Suprapubic skin (tissue), 4 donors: ENCODE data around the gene KIAA1217. TPM values are rescaled to one million over a fixed set of nuclear protein-coding genes. Genes with fewer than 3 reads are reported as not detected.
A peak's percentile ranks its signal among the peaks of the same experiment; 100 is the strongest.
"Not testable (repeated sequence)": the region's sequence is repeated elsewhere in the genome, so short reads cannot be mapped to it uniquely, and the experiment has no call there.

ENCODE experiments used
- DNase-seq, 2 donors: peaks; one replicate each; pipeline ENCODE4 v3.0.0-alpha.2; 2019; ENCODE audit warnings: low spot score in 2 of 2
- H3K27ac ChIP-seq: fragments of 200-600 bp; sonication (generic); one replicate; pipeline ENCODE4 v1.5.1; 2019
- H3K27me3 ChIP-seq: fragments of 200-600 bp; sonication (generic); one replicate; pipeline ENCODE4 v1.5.1; 2019
- H3K36me3 ChIP-seq: fragments of 200-600 bp; sonication (generic); one replicate; pipeline ENCODE4 v1.5.1; 2019
- H3K4me1 ChIP-seq: fragments of 200-600 bp; sonication (generic); one replicate; pipeline ENCODE4 v1.5.1; 2019
- H3K4me3 ChIP-seq: fragments of 200-600 bp; sonication (generic); one replicate; pipeline ENCODE4 v1.5.1; 2019; ENCODE audit warnings: mild to moderate bottlenecking
- H3K9me3 ChIP-seq: fragments of 200-600 bp; sonication (generic); one replicate; pipeline ENCODE4 v1.5.1; 2019
- EP300 ChIP-seq: sonication (generic); formaldehyde crosslinking; IDR thresholded peaks from one replicate; pipeline ENCODE4 v1.6.1; 2017; ENCODE audit warnings: antibody characterized with exemption
- POLR2A ChIP-seq, 2 donors: fragments of 450-650 bp; IDR thresholded peaks; one replicate each; pipeline ENCODE4 v1.6.1; 2017; ENCODE audit warnings: antibody characterized with exemption in 2 of 2, mild to moderate bottlenecking in 2 of 2, moderate library complexity in 2 of 2
- POLR2AphosphoS5 ChIP-seq, 3 donors: sonication (generic); formaldehyde crosslinking; IDR thresholded peaks; one replicate each; pipeline ENCODE4 v1.6.1; 2017; ENCODE audit warnings: antibody characterized with exemption in 3 of 3
- WGBS: methylation state at CpG from one replicate; pipeline ENCODE4 v1.1.5; 2018; 5-methylcytosine and 5-hydroxymethylcytosine counted together
- total RNA-seq, 4 donors: library from RNA; depleted of rRNA; stranded (reverse); fragments of >200 nt; gene quantifications; one replicate each; pipeline ENCODE4 v1.1.0, GENCODE V29; 2016
- TF ChIP-seq, protein P1 (sequence below), 2 donors: fragments of 200-600 bp in 1 of 2; fragments of 450-650 bp in 1 of 2; sonication (generic) in 1 of 2; IDR thresholded peaks; one replicate each; pipeline ENCODE4 v1.5.1; 2016 to 2019; ENCODE audit warnings: antibody characterized with exemption in 2 of 2, mild to moderate bottlenecking in 1 of 2, moderate library complexity in 1 of 2

Gene KIAA1217
- total RNA-seq, 4 donors from 2014 or later = 59.2 to 109 (median 72.1) TPM

DNA sequence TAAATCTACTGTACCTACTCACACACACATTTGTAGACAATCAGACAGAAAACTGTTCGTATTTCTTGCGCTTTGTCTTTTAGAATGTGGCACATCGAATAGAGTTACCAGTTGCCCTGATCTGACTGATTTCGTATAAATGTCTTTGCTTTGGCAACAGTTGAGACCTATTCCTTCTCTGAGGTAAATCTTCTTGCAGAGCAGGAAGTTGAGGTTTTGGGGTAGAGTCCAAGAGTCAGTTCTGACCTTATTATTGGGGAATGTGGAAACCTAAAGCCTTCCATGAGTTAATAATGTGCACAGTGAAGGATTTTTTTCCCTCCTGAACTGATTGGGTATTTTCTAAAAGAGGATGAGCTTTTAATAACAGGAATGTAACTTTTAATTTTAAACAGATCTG lies 135.3 kb downstream of the KIAA1217 start:
- H3K4me1 ChIP-seq = peaks cover 17% of the 10 kb centered on the region
- no peaks in the 10 kb centered on the region for H3K9me3 ChIP-seq
- H3K27ac ChIP-seq = peak overlapping the region; percentile 23
- 39% methylated on average over 4 of the region's 4 CpGs for WGBS
- DNase-seq = no peak
- H3K27me3 ChIP-seq = no peaks in the 10 kb centered on the region
- H3K4me3 ChIP-seq = no peak overlapping the region
- H3K36me3 ChIP-seq = no peaks in the 10 kb centered on the region
- TF ChIP-seq POLR2A (IDR thresholded peaks at IDR 0.05) = no peak
- no peak for TF ChIP-seq POLR2AphosphoS5 (IDR thresholded peaks at IDR 0.05)
- TF ChIP-seq EP300 = no peak
- TF ChIP-seq, protein P1, sequence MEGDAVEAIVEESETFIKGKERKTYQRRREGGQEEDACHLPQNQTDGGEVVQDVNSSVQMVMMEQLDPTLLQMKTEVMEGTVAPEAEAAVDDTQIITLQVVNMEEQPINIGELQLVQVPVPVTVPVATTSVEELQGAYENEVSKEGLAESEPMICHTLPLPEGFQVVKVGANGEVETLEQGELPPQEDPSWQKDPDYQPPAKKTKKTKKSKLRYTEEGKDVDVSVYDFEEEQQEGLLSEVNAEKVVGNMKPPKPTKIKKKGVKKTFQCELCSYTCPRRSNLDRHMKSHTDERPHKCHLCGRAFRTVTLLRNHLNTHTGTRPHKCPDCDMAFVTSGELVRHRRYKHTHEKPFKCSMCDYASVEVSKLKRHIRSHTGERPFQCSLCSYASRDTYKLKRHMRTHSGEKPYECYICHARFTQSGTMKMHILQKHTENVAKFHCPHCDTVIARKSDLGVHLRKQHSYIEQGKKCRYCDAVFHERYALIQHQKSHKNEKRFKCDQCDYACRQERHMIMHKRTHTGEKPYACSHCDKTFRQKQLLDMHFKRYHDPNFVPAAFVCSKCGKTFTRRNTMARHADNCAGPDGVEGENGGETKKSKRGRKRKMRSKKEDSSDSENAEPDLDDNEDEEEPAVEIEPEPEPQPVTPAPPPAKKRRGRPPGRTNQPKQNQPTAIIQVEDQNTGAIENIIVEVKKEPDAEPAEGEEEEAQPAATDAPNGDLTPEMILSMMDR (IDR thresholded peaks at IDR 0.05) = no peak

DNA sequence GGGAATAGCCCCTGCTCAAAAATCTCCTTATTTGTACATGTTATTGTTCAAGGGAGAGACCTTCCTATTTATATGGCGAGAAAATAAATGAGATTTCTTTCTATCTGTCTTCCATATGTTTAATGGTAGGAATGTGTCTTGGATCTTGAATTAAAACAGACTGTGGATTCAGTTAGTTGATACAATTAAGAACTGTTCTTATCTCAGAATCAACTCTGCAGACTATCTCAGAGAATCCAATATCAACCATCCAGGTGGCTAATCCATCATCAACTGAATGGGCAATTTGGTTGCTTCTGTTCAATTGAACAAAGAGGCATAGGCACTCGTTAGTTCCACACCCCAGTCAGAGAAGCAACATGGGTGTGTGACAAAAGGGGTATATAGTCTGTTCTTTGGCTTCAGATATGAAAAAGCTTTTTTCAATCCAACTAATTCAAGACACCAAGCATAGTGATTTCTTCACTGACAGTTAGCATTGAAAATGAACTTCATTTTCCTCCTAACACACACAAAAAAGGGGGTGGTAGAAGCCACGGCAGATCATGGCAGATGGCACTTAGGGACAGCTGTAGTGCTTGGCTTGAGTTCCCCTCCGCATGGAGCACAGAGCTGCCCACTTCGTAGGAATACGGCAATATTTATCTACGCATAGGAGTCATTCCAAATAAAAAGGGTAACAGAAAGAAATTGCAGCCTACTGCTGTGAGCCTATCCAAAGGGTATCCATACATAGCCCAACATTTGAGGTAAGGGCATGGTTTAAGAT lies 135.9 kb downstream of the KIAA1217 start:
- Histone ChIP-seq H3K9me3 (no peaks in the 10 kb centered on the region), H3K27me3 (no peaks in the 10 kb centered on the region), H3K36me3 (no peaks in the 10 kb centered on the region), H3K4me1 (peaks cover 22% of the 10 kb centered on the region), H3K27ac (no peak overlapping the region), H3K4me3 (no peak overlapping the region)
- no peak for TF ChIP-seq POLR2AphosphoS5 (IDR thresholded peaks at IDR 0.05)
- TF ChIP-seq POLR2A (IDR thresholded peaks at IDR 0.05) = no peak
- no peak for DNase-seq
- WGBS = 87% methylated on average over 7 of the region's 7 CpGs

DNA sequence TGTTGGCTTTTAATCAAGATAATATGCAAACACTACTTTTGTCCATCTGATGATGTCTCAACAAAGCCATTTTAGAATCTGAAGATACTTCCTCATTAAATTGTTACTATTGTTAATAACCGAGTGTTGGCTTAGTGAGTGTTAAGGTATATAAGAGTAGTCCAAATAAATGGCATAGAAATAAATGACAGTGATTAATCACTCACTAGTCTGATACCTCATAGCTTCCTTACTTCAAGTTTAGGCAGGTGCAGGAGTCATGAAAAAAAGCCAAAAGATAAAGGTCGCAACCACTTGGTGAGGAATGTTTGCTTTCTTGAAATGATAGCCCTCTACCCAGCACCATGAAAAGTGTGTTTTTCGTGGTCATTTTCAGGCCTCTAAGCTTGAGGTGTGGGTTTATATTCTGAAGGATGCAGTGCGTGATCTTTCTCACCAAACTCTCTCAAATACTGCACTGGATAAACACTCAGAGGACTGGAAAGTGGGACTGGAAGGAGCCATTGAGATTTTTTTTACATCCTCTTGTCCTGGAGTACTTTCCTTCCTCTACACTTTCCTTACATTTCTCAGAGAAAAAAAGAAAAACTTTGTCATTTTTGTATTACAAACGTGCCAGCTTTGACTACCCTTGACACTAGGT lies 138.1 kb downstream of the KIAA1217 start:
- TF ChIP-seq EP300 = no peak
- no peak for TF ChIP-seq POLR2A (IDR thresholded peaks at IDR 0.05)
- TF ChIP-seq POLR2AphosphoS5 (IDR thresholded peaks at IDR 0.05) = no peak
- TF ChIP-seq, protein P1 (IDR thresholded peaks at IDR 0.05) = no peak
- DNase-seq = no peak
- H3K4me1 ChIP-seq = peaks cover 22% of the 10 kb centered on the region
- H3K4me3 ChIP-seq = no peak overlapping the region
- no peaks in the 10 kb centered on the region for H3K36me3 ChIP-seq
- no peaks in the 10 kb centered on the region for H3K27me3 ChIP-seq
- WGBS = 55% methylated on average over 5 of the region's 5 CpGs
- no peak overlapping the region for H3K27ac ChIP-seq
- no peaks in the 10 kb centered on the region for H3K9me3 ChIP-seq

DNA sequence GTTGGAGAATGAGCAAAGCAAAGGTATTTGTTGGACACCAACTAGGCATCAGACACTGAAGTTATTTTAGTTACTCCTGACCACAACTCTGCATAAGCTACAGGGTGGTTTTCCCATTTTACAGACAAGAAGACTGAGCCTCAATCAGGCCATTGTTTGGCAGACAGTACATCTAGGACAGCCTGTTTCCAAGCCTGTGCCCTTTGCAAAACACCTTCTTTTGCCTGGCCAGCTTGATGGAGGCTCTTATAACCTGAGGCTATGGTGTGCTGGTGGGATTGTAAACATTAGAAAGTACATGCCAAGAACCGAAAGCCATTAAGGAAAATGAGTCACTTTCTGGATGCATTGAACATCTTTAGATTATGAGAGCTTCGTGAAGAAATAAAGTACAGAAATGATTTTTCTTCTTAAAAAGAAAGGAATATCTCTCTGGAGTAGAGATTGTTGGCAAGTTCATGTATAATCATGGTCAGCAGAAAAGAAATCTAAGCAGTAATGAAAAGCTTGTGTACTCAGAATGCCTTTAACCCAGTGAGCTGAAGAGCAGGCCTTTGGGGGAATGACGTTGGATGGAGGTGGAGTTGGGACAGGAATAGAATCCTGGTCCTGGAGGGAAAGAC lies 140.6 kb downstream of the KIAA1217 start:
- no peaks in the 10 kb centered on the region for H3K27me3 ChIP-seq
- WGBS = 53% methylated on average over 3 of the region's 3 CpGs
- no peak for DNase-seq
- TF ChIP-seq EP300 (no peak), POLR2A (IDR thresholded peaks at IDR 0.05) (no peak), POLR2AphosphoS5 (IDR thresholded peaks at IDR 0.05) (no peak)
- TF ChIP-seq, protein P1 (IDR thresholded peaks at IDR 0.05) = no peak
- no peaks in the 10 kb centered on the region for H3K9me3 ChIP-seq
- no peaks in the 10 kb centered on the region for H3K36me3 ChIP-seq
- no peak overlapping the region for H3K4me3 ChIP-seq
- H3K27ac ChIP-seq = no peak overlapping the region
- peaks cover 10% of the 10 kb centered on the region for H3K4me1 ChIP-seq

DNA sequence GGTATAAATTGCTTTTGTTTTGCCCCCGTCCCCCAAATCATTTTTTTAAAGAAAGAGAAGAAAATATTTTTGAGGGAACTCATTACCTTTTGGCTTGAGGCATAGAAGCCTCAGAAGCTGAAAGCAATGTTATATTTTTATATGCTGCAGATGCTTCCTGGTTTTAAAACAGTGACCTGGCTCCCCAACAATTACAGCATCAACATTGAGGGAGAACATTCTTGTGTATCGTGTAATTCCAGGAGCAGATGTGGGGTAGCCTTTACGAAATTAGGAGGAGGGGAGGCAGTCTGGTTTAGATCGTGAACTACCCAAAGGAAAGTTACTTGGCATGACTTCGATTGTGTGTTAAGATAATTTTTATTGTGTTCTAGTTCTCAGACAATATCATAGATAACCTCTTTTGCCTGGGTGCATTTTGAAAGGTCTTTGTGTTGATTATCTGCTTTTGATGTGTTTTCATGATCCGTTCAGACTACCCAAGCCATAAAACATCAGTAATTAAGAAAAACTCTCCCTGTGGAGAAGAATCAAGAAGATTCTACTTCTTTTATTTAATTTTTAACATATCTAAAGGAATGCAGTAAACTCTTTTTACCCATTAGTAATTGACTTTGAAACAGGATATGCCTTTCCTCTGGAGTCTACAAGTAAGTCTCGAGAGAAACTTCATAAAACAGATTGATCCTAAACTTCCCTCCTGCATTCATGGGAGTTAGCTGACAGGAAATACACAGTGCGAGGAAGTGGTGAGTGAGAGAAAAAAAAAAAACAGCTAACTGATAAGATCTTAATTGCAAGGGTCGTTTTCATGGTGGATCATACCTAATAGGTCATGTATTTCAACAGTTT lies 141.4 kb downstream of the KIAA1217 start:
- Histone ChIP-seq H3K9me3 (no peaks in the 10 kb centered on the region), H3K36me3 (no peaks in the 10 kb centered on the region), H3K27ac (no peak overlapping the region), H3K4me1 (peaks cover 6% of the 10 kb centered on the region), H3K4me3 (no peak overlapping the region), H3K27me3 (no peaks in the 10 kb centered on the region)
- no peak for DNase-seq
- WGBS = 60% methylated on average over 9 of the region's 9 CpGs
- TF ChIP-seq, protein P1 (IDR thresholded peaks at IDR 0.05) = no peak
- no peak for TF ChIP-seq EP300
- no peak for TF ChIP-seq POLR2A (IDR thresholded peaks at IDR 0.05)
- no peak for TF ChIP-seq POLR2AphosphoS5 (IDR thresholded peaks at IDR 0.05)

DNA sequence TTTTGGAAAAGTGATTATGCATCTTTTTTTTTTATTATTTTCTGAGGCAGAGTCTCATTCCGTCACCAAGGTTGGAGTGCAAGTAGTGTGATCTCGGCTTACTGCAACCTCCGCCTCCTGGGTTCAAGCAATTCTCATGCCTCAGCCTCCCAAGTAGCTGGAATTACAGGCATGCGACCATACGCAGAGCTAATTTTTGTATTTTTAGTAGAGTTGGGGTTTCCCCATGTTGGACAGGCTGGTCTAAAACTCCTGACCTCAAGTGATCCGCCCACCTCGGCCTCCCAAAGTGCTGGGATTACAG lies 141.9 kb downstream of the KIAA1217 start:
- H3K4me3 ChIP-seq, H3K27ac ChIP-seq, H3K9me3 ChIP-seq, H3K36me3 ChIP-seq, H3K27me3 ChIP-seq, H3K4me1 ChIP-seq, DNase-seq: not testable (repeated sequence)
- WGBS = 95% methylated on average over 7 of the region's 7 CpGs
